NCI-H2196 (cell line): Measurements from ENCODE around the gene ST6GALNAC4.
"Not testable (repeated sequence)": the region's sequence is repeated elsewhere in the genome, so short reads cannot be mapped to it uniquely, and the experiment has no call there.

Experiments used
- DNase-seq: peaks from one replicate; lab custom pipeline; 2025; ENCODE audit not compliant: unreplicated experiment; lab: John Stamatoyannopoulos, UW

The ST6GALNAC4 gene

GRCh38 chr9:127873886-127874285, 43.0 kb downstream of the ST6GALNAC4 start:
- peak; percentile 76 for DNase-seq

GRCh38 chr9:127873223-127873691, 43.6 kb downstream of the ST6GALNAC4 start:
- DNase-seq: no peak

- DNase-seq: no peak
Measured at GRCh38 chr9:127872369-127873222, 44.2 kb downstream of the ST6GALNAC4 start.

GRCh38 chr9:127871531-127871930, 45.3 kb downstream of the ST6GALNAC4 start:
- no peak for DNase-seq

- DNase-seq: no peak
Measured at GRCh38 chr9:127870887-127871286, 46.0 kb downstream of the ST6GALNAC4 start.

GRCh38 chr9:127870153-127870491, 46.7 kb downstream of the ST6GALNAC4 start:
- not testable (repeated sequence) for DNase-seq

- DNase-seq: peak; percentile 93
Measured at GRCh38 chr9:127869310-127870152, 47.3 kb downstream of the ST6GALNAC4 start.

- no peak for DNase-seq
Measured at GRCh38 chr9:127868278-127868902, 48.5 kb downstream of the ST6GALNAC4 start.

GRCh38 chr9:127867356-127868277, 49.2 kb downstream of the ST6GALNAC4 start:
- DNase-seq: no peak

- DNase-seq: no peak
Measured at GRCh38 chr9:127866535-127866934, 50.3 kb downstream of the ST6GALNAC4 start.

- no peak for DNase-seq
Measured at GRCh38 chr9:127865645-127866464, 51.0 kb downstream of the ST6GALNAC4 start.

GRCh38 chr9:127863191-127863621, 53.6 kb downstream of the ST6GALNAC4 start:
- DNase-seq: no peak

GRCh38 chr9:127862075-127863011, 54.5 kb downstream of the ST6GALNAC4 start:
- no peak for DNase-seq

- no peak for DNase-seq
Measured at GRCh38 chr9:127860779-127861178, 56.1 kb downstream of the ST6GALNAC4 start.

- DNase-seq: no peak
Measured at GRCh38 chr9:127860260-127860659, 56.6 kb downstream of the ST6GALNAC4 start.

GRCh38 chr9:127858041-127858512, 58.8 kb downstream of the ST6GALNAC4 start:
- peak; percentile 13 for DNase-seq
